Vagina (tissue), 2 donors: ENCODE data around the gene FGFR2. TPM values are rescaled to one million over a fixed set of nuclear protein-coding genes. Genes with fewer than 3 reads are reported as not detected.

Source experiments
- DNase-seq, 2 donors: peaks; one replicate each; pipeline ENCODE4 v3.0.0-alpha.2; 2017; ENCODE audit errors: extremely low spot score in 2 of 2
- H3K27ac ChIP-seq: fragments of 200-600 bp; sonication (generic); one replicate; pipeline ENCODE4 v1.5.1; 2019
- H3K27me3 ChIP-seq: fragments of 200-600 bp; sonication (generic); one replicate; pipeline ENCODE4 v1.5.1; 2019
- H3K36me3 ChIP-seq, 2 donors: fragments of 200-600 bp; sonication (generic); one replicate each; pipeline ENCODE4 v1.5.1; 2017 to 2019
- H3K4me1 ChIP-seq: fragments of 200-600 bp; sonication (generic); one replicate; pipeline ENCODE4 v1.5.1; 2019
- H3K4me3 ChIP-seq, 2 donors: fragments of 200-600 bp; sonication (generic); 1 replicate in 1 of 2; 2 replicates in 1 of 2; pipeline ENCODE4 v1.5.1; 2016 to 2019
- H3K9me3 ChIP-seq: fragments of 200-600 bp; sonication (generic); one replicate; pipeline ENCODE4 v1.5.1; 2019
- CTCF ChIP-seq, 3 experiments: fragments of 450-650 bp in 2 of 3; fragments of 200-600 bp in 1 of 3; sonication (generic) in 1 of 3; IDR thresholded peaks; one replicate each; pipeline ENCODE4 v1.5.1; 2017 to 2019; ENCODE audit warnings: antibody characterized with exemption in 3 of 3, mild to moderate bottlenecking in 2 of 3, moderate library complexity in 2 of 3
- POLR2A ChIP-seq, 2 donors: fragments of 450-650 bp; IDR thresholded peaks; one replicate each; pipeline ENCODE4 v1.6.1; 2017; ENCODE audit warnings: antibody characterized with exemption in 2 of 2, mild to moderate bottlenecking in 2 of 2, moderate library complexity in 2 of 2
- POLR2AphosphoS5 ChIP-seq, 2 donors: sonication (generic); formaldehyde crosslinking; IDR thresholded peaks; one replicate each; pipeline ENCODE4 v1.9.0; 2017; ENCODE audit warnings: antibody characterized with exemption in 2 of 2, mild to moderate bottlenecking in 2 of 2, low read depth in 1 of 2; ENCODE audit not compliant: insufficient read depth in 1 of 2
- intact Hi-C: fragments of 100-400 bp; cut with DNase I; formaldehyde crosslinking; loops from one replicate; pipeline ENCODE4 v1.15.1; 2023
- total RNA-seq: library from RNA; depleted of rRNA; stranded (reverse); fragments of >200 nt; gene quantifications from one replicate; pipeline ENCODE4 v1.2.3, GENCODE V29; 2016

The FGFR2 gene
- total RNA-seq, 1 donor from 2014 or later, result 54.0 TPM

GRCh38 chr10:121540732-121541395, 57.4 kb downstream of the FGFR2 start:
- no peak overlapping the region for H3K27ac ChIP-seq
- H3K4me1 ChIP-seq, result peaks cover 4% of the 10 kb centered on the region
- H3K36me3 ChIP-seq, result no peaks in the 10 kb centered on the region
- H3K9me3 ChIP-seq, result no peaks in the 10 kb centered on the region
- no peaks in the 10 kb centered on the region for H3K27me3 ChIP-seq
- DNase-seq, result no peak
- TF ChIP-seq POLR2A (IDR thresholded peaks at IDR 0.05) (no peak), POLR2AphosphoS5 (IDR thresholded peaks at IDR 0.05; ENCODE audit: insufficient read depth in 1 of 2, low read depth in 1 of 2) (no peak), CTCF (IDR thresholded peaks at IDR 0.05) (no peak)
- no peak overlapping the region for H3K4me3 ChIP-seq
- intact Hi-C loops, result no loop called here

- no peaks in the 10 kb centered on the region for H3K9me3 ChIP-seq
- intact Hi-C loops, result no loop called here
- no peak overlapping the region for H3K4me3 ChIP-seq
- H3K27ac ChIP-seq, result no peak overlapping the region
- peaks cover 6% of the 10 kb centered on the region for H3K4me1 ChIP-seq
- no peak for DNase-seq
- TF ChIP-seq POLR2AphosphoS5 (IDR thresholded peaks at IDR 0.05; ENCODE audit: insufficient read depth in 1 of 2, low read depth in 1 of 2) (no peak), POLR2A (IDR thresholded peaks at IDR 0.05) (no peak), CTCF (IDR thresholded peaks at IDR 0.05) (no peak)
- H3K27me3 ChIP-seq, result no peaks in the 10 kb centered on the region
- H3K36me3 ChIP-seq, result no peaks in the 10 kb centered on the region
Measured at GRCh38 chr10:121539786-121540185, 58.5 kb downstream of the FGFR2 start.

- DNase-seq, result no peak
- intact Hi-C loops, result no loop called here
- no peak for TF ChIP-seq CTCF (IDR thresholded peaks at IDR 0.05)
- peak in 1 of 2 donors; percentile 77 for TF ChIP-seq POLR2AphosphoS5 (IDR thresholded peaks at IDR 0.05; ENCODE audit: insufficient read depth in 1 of 2, low read depth in 1 of 2)
- no peak for TF ChIP-seq POLR2A (IDR thresholded peaks at IDR 0.05)
- Histone ChIP-seq H3K4me1 (peaks cover 6% of the 10 kb centered on the region), H3K9me3 (no peaks in the 10 kb centered on the region), H3K27me3 (no peaks in the 10 kb centered on the region), H3K36me3 (no peaks in the 10 kb centered on the region), H3K27ac (no peak overlapping the region), H3K4me3 (no peak overlapping the region)
Measured at GRCh38 chr10:121536310-121536913, 61.8 kb downstream of the FGFR2 start.

- H3K9me3 ChIP-seq, result no peaks in the 10 kb centered on the region
- H3K27me3 ChIP-seq, result no peaks in the 10 kb centered on the region
- no peaks in the 10 kb centered on the region for H3K36me3 ChIP-seq
- DNase-seq, result no peak
- no peak overlapping the region for H3K4me3 ChIP-seq
- intact Hi-C loops, result no loop called here
- TF ChIP-seq POLR2AphosphoS5 (IDR thresholded peaks at IDR 0.05; ENCODE audit: insufficient read depth in 1 of 2, low read depth in 1 of 2), result no peak
- TF ChIP-seq POLR2A (IDR thresholded peaks at IDR 0.05), result no peak
- no peak for TF ChIP-seq CTCF (IDR thresholded peaks at IDR 0.05)
- H3K27ac ChIP-seq, result no peak overlapping the region
- peaks cover 6% of the 10 kb centered on the region for H3K4me1 ChIP-seq
Measured at GRCh38 chr10:121535381-121535780, 62.9 kb downstream of the FGFR2 start.

GRCh38 chr10:121532292-121532864, 65.9 kb downstream of the FGFR2 start:
- no peak overlapping the region for H3K4me3 ChIP-seq
- DNase-seq, result no peak
- H3K27ac ChIP-seq, result no peak overlapping the region
- TF ChIP-seq POLR2A (IDR thresholded peaks at IDR 0.05) (no peak), POLR2AphosphoS5 (IDR thresholded peaks at IDR 0.05; ENCODE audit: insufficient read depth in 1 of 2, low read depth in 1 of 2) (no peak), CTCF (IDR thresholded peaks at IDR 0.05) (no peak)
- H3K27me3 ChIP-seq, result no peaks in the 10 kb centered on the region
- intact Hi-C loops, result no loop called here
- H3K4me1 ChIP-seq, result peaks cover 21% of the 10 kb centered on the region
- H3K9me3 ChIP-seq, result no peaks in the 10 kb centered on the region
- no peaks in the 10 kb centered on the region for H3K36me3 ChIP-seq
